ENCODE results near the gene COL27A1.
"Not testable (repeated sequence)": the region's sequence is repeated elsewhere in the genome, so short reads cannot be mapped to it uniquely, and the experiment has no call there.

Gene COL27A1

GRCh38 chr9:114185570-114186490 lies 30.5 kb downstream of the COL27A1 start:
- no peak for DNase-seq

- DNase-seq, result no peak
These were observed 31.4 kb downstream of the COL27A1 start for GRCh38 chr9:114186605-114187289.

- peak; percentile 9 for DNase-seq
These were observed 32.5 kb downstream of the COL27A1 start for GRCh38 chr9:114187827-114188226.

DNA sequence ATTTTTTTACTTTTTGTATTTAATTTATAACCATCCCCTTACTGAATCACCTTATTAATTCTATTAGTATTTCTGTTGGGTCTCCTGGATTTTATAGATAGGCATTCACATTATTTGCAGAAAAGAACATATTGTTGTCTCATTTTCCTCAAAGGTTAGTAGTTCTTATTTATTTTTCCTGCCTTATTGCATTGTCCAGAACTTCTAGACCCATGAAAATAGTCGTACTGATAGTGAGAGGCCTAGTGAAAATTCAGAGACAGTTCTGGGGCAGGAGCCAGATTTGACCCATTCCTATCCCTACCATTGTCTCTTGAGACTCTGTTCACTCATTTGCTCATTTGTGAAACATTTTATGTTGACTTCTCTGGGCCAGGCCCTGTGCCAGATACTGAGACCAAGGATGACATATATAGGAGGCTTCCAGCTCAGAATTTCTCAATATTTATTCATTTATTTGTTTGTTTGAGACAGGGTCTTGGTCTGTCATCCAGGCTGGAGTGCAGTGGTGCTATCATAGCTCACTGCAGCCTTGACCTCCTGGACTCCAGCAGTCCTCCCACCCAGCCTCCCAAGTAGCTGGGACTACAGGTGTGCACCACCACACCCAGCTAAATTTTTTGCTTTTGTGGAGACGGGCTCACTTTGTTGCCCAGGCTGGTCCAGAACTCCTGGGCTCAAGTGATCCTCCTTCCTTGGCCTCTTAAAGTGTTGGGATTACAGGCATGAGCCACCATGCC lies 34.7 kb downstream of the COL27A1 start:
- DNase-seq, result no peak

GRCh38 chr9:114190563-114190905 lies 35.2 kb downstream of the COL27A1 start:
- peak; percentile 35 for DNase-seq

GRCh38 chr9:114191402-114191801 lies 36.1 kb downstream of the COL27A1 start:
- not testable (repeated sequence) for DNase-seq

- DNase-seq, result no peak
These were observed 37.2 kb downstream of the COL27A1 start for GRCh38 chr9:114192539-114192938.

DNA sequence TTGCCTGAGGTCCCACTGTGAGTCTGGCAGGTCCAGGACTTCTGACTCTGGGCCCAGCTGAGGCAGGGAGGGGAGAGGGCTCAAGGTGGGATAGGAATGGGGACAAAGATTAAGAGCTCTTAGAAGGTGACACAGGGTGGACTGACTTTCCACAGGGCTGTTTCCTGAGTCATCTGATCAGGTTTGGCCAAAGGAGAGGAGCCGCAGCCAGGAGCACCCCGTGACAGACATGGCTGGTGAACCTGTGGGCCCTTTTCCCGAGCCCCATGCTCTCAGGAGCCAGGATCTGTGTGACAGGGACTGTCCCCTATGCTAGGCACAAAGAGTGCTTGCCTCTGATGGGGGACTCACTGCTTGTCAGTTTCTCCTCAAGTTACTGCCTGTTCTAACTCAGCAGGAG lies 37.8 kb downstream of the COL27A1 start:
- no peak for DNase-seq

DNA sequence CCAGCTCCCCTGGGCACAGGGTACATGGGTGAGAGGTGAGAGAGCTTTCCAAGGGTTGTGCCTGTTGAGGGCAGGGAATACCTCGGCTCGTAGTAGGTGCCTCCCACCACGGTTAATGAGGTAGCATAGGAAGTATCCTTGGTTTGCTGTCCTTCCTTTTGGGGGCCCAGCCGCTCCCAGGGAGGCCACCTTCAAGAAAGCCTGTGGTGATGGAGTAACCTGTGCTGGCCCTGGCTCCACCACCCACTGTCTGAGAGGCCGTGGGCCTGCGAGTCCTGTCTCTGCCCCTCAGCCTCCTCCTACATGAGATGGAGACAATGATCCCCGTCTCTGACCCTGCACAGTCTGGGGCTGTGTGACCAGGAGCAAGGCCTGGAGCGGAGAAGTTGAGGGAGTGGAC lies 40.8 kb downstream of the COL27A1 start:
- DNase-seq, result no peak

DNA sequence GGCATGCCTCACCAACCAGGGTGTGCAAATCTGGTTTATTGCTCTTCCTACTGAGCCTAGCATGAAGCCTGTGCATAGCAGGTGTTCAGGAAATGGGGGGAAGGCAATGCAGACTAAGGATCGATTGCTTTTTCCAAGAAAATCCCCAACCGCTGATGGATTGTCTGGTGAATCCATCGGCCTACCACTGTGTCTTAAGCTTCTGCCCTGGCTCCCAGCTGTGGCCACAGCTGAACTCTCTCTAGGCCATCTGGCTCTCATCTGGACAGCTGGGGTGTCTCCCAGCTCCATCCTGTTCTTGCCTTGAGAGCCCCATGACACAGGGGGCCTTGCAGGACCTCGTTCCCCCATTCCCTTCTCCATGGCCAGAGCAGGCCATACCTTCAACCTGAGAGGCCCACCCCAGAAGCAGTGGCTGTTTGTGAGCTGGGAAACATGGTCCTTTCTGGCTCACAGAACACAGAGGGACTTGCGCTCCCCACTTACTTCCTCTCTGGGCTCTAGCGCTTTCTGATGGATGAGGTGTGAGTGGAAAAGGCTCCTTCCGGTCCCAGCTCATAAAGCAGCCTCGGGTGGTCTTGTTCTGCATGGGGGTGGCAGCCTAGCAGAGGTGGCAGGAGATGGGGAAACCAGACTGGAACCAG lies 41.8 kb downstream of the COL27A1 start:
- no peak for DNase-seq

GRCh38 chr9:114198249-114199040 lies 43.1 kb downstream of the COL27A1 start:
- no peak for DNase-seq

DNA sequence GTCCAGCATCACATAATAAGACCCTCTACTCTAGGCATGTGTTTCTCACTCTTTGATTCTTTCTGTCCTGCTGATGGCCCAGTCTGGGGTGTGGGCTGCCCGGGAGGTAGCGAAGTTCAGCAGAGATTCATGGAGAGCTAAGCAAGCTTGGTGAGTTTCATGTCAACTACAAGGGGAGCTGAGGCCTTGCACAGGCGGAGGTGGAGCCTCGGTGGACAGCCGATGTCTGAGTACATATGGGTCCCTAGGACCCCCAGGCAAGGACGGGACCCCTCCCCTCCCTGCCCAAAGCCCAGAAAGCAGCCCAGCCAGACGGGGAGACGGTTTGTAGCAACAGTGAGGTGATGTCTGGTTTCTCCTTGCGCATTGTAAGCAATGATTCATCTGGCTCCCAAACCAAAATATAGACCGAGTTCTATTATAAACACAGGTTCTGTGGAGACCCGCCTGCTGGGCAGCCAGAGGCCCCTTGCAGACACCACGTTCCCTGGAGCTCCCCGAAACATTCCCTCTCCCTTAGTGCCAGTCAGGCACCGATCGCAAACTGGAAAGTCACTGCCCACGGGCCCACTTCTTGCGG lies 45.5 kb downstream of the COL27A1 start:
- no peak for DNase-seq

GRCh38 chr9:114202396-114202795 lies 47.1 kb downstream of the COL27A1 start:
- DNase-seq, result no peak

DNA sequence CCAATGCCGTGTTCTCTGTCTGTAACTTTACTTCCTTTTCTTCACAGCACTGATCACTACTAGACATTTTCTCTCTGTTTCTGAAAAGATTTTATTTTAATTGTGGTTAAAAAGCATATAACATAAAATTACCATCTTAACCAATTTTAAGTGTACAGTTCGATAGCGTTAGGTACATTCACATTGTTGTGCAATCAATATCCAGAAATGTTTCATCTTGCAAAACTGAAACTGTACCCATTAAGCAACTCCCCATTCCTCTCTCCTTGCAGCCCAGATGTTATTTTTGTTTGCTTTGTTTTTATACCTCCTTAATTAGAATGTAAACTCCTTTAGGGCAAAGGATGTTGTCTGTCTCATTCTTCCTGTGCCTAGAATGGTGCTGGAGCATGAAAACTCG lies 47.5 kb downstream of the COL27A1 start:
- DNase-seq, result no peak

GRCh38 chr9:114203410-114204140 lies 48.2 kb downstream of the COL27A1 start:
- DNase-seq, result no peak

- no peak for DNase-seq
These were observed 48.9 kb downstream of the COL27A1 start for GRCh38 chr9:114204265-114204664.

DNA sequence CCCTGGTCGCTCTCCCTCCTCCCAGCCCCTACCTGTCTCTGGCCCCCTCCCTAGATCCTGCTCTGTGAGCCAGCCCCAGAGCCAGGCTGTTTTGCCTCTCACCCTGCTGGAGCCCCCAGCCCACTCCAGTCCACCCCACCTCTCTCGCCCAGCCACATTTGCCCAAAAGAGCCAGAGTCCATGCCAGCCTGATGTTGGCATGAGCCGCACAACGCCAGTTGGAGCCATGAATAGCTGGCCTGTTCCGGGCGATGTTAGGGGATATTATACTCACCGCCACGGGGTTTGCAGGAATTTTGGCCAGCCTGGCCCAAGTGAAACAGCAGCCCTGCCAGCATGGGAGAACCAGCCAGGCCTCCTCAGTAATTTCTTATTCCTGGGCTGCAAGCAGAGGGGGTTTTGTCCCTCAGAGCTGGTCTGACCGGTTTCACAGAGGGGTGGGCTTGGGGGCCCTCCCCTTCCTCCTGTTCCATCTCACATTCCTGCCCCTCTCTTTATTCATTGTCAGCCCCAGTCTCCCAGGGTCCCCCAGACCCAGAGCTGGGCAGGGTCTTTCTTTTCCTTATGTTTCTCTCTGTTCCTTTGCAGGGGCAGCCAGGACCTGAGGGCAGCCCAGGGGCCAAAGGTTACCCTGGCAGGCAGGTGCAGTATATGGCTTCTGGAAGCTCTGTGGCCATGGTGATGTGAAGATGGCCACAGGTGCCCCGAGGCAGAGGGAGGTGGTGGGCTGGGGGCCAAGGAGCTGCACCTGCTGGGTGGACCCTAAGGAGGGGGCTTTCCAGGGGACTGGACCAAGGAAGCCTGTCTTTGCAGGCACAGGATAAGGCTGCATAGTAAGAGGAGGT lies 50.1 kb downstream of the COL27A1 start:
- DNase-seq, result no peak

GRCh38 chr9:114206221-114206789 lies 51.0 kb downstream of the COL27A1 start:
- no peak for DNase-seq

DNA sequence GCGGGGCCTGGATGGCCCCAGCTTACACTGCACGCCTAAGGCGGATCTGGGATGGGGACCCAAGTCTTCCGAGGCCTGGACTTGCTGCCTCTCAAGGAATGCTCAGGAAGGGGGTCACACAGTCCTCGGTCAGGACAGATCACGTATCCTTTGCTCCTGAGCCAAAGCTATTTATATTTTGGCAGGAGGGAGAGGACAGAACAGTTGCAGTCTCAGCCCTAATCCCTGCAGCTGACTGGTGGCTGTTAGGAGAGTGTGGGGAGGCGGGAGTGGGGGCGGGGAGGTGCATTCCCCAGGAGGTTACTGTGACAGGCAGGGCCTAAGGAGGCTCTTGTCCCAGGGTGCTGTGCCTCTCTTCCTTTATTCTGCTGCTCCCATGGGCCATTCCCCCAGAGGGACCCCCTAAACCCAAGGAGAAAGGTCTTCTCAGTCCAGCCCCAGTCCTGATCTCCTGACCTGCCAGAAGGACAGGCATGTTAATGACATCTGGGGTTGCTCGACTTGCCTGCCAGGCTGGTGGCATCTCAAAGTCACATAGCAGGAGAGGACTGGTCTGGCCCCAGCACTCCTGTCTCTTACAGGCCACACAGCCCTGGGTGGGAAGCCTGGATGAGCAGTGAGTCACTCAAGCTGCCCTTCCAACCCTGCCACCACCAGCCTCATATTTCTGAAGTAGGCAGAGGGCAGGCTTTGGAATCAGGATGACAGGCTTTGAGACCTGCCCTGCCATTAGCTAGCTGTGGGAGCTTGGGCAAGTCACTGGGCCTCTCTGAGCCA lies 51.9 kb downstream of the COL27A1 start:
- DNase-seq, result no peak

Data from NCI-H2171 treated with DMSO at 0.1 percent for 48 hours (cell line).